NK-92 (cell line): Measurements from ENCODE around the gene RTTN.

Experiments
- DNase-seq: peaks from one replicate; lab custom pipeline; 2025; ENCODE audit not compliant: unreplicated experiment; lab: John Stamatoyannopoulos, UW

Gene RTTN

DNA sequence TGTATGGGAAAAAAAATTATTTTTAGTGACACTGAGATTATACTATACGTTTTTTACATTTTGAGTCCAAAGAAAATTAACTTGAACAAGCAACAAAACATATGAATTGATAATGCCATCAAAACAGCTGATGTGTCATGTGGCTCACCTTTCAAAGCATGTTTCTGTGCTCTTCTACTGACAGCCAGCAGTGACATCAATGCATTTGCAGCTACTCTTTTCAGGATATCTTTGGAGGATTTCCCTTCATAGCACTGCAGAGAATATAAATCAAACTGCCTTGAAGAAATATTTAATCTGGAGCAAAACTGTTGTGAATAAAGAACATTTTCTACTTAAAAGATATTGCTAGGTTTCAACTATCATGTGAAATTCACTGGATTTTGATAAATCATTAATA lies 174.8 kb downstream of the RTTN start:
- DNase-seq = no peak

DNA sequence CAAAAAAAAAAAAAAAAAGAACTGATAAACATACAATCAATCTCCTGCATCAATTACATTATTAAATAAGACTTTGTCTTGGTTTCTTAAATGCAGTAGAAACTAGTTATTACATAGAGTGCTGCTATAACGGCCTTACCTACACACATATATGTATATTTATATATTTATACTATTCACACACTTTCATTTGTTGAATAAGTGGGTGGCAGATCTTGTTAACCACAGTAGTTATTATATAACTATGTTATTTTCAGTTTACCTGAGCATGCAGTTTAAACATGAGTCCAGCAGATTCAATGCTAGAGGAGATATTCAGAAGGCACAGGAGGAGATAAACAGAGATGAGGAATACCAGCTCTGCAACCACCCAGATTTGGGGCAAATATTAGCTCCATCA lies 176.3 kb downstream of the RTTN start:
- DNase-seq = no peak

DNA sequence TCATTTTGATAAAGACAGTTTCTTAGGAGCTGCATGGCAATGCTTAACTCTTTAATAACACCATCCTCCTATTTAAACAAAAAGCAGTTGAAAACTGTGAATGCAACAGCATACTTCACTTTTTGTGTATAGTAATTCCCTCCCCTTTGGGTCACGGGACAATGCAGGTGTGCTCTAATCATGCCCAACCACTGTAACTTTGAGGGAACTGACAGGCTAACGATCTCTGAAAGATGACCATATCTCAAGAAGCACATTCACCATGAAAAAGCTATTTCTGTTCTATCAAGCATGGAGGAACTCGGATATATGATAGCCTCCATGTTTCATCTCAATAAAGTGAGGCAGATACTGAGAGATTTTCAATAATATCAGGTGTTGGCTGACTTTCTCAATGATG lies 176.8 kb downstream of the RTTN start:
- DNase-seq = no peak

DNA sequence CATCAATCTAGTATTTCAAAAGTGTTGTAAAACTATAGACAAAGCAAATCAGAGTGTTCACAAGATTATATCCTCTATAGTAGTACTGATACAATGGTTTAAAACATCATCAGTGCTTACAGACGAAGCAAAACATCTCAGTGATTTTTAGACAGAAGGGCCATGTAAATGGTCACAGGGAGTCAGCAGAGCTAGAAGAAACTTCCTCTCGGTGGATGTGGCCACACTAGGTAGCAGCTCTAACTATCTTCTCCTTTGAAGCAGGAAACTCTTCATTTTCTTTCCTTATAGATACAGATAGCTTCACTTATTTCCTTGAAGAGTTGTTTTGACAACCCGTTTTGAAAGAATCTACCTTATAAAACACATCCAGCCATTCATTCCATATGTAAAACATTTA lies 177.4 kb downstream of the RTTN start:
- no peak for DNase-seq

DNA sequence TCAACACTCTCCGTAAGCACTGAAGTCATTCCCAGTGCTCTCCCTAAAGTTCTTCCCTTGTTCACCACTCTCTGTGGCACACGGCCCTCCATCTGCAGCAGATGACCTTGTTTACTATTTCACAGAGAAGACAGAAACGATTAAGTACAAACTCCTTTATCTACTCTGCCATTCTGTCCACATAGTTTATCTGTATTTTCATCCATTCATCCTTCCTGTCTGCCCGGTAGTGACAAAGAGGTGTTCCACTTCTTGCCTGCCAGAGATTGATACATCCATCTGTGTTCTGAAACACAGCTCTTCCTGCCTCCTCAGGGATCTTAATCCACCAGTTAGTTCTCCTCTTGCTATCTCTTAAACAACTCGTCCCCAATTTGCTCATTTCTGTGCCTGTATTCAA lies 179.9 kb downstream of the RTTN start:
- no peak for DNase-seq

DNA sequence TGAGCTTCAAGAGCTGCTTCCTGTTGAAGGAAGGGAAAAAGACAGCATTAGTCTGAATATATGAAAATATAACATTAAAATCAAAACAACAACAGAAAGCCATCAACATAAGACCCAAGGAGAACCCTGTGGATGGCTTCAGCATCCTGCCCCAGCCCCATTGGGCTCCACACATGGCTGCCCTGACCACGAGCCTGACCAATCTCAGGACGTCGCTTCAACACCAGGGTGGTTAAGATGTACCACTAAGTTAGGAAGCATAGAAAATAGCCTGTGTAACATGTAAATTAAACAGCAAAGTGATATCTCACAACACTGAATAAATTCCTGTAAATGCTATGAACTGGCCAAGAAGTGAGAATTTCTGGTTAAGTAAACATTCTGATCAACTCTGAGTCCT lies 180.7 kb downstream of the RTTN start:
- no peak for DNase-seq

DNA sequence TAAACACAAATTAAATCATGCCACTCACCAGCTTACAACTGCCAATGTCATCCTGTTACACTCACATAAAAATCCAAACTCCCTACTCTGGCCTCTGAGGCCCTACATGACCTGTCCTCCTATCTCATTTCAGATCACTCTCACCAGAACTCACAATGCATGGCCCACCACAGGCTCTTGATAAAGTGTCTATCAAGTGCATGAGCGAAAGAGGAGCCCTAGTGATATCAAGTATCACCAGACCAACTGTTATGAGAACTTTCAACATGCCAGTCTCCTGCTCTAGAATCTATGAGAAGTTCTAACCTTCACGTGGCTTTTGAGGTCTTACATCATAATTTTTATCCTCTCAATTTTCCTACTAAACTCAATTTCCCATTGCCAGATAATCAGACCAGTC lies 181.4 kb downstream of the RTTN start:
- DNase-seq = no peak

DNA sequence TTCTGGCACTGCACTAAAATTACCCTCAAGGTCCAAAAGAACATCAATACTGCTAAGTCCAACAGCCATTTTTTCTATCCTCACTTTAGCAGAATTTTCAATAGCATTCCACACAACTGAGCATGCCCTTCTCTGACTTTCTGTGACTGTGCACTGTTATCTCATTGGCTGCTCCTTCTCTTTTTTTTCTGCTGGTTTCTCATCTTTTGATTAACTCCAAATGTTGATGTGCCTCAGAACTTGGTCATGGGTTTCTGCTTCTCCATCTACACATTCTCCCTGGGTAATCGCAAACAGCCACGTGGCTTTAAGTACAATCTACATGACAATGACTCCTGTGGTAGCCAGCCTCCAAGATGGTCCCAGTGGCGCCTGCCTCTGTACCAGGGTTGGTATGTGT lies 182.9 kb downstream of the RTTN start:
- DNase-seq = no peak

DNA sequence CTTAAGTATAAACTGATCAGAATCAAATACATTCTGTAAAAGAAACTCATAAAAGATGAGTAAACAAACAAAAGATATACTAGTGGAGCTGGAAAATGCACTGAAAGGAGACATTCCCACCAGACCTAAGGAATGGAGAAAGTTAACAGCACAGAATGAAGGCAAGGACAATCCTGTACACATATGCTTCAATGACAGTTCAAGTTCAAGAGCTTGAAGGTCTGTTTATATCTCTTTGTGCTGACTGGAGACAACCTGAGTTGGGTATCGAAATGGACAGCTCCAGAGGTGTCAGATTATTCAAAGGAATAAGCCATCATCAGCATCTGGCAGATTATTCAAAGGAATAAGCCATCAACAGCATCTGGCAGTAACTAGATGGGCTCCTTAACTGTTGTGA lies 184.0 kb downstream of the RTTN start:
- DNase-seq = no peak

DNA sequence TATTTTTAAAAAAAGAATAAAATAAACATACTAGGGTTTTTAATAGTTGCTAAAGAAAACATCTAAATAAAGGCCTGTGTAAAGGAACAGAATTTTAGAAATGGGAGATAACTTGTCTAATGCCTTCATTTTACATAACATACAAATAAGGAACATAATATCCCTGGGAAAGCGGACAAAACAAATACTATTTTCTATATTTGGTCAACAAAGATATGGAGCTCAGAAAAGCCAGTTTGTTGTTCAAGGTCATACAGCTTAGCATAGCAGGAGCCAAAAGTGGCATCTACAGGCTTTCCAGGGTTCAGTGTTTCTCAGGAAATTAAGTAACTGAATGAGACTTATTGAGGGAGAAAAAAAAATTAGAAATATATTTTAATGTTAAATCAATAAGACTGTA lies 184.4 kb downstream of the RTTN start:
- DNase-seq = no peak

DNA sequence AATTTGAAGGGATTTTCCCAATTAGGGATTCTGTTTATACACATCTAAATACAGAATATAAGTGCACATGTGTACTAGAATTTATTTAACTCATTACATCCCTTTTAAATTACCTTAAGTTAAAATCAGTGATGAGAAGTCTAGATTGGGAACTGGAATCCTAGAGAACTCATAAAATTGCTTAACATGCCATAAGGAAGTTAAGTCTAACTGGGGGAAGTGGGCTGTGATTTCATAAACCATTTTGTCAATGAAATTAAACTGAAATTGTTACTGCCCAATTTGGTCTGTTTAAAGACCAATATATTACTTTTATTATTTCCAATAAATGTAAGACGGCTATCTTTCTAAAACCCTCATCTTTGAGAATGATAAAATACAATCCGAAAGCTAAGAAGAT lies 185.5 kb downstream of the RTTN start:
- no peak for DNase-seq

DNA sequence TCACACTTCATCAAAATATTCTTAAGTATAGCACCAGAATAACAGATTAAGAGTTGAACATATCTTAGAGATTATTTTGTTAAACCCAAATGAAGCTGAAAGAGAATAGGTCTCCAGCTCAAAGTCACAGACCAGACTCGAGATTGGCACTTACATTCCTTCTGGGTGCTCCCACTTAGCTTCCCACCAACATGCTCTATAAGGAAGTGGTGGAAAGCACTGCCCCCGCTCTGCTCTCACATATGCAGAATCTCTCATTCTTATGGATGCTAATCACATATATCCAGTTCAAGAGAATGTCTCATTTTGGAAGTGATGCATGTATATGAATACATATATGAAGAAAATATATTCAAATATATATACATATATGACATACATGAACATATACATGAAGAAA lies 186.4 kb downstream of the RTTN start:
- no peak for DNase-seq

DNA sequence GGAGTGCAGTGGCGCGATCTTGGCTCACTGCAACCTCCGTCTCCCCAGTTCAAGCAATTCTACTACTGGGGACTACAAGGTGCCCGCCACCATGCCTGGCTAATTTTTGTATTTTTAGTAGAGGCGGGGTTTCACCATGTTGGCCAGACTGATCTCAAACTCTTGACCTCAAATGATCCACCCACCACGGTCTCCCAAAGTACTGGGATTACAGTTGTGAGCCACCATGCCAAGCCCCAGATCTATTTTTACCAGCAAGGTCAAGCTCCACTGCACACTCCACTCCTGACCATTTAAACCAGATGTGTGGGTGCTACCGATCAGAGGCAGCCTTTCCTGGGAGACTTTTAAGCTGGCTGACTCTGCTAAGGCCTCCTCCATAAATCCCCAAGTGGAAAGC lies 190.4 kb downstream of the RTTN start:
- no peak for DNase-seq

DNA sequence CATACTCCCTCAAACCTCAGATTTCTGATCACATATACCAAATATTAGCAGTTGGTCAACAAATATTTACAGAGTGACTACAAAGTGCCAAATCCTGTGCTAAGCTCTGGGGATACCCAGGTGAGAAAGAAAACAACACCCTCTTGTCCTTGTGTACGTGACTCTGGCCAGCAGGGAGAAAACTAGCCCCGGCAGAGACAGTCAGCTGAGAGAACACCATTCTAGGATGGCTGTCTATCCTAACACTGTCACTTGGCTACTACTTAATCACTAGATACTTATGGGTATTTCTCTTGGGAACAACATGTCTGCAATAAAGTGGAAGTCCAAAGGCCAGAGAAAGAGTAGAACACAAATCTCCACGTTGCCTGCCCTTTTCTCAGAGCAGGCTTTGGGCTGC lies 199.9 kb downstream of the RTTN start:
- no peak for DNase-seq

DNA sequence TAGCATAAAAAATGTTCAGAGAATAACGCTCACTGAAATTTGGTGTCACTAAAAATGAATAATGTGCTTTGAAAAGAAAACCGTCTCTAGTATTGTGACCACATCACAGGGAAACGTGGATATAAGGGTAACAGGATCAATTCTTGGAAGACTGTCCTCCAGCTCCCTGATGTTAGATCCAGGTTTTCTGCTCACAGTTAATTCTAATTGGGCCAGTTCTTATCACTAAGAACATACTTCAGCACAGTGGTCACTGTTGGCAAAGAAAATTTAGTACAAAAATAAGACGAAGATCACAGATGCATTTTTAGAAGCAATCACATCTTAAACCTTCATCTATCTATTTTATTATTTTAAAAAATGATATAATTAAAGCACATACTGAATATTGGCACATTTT lies 200.8 kb downstream of the RTTN start:
- no peak for DNase-seq

DNA sequence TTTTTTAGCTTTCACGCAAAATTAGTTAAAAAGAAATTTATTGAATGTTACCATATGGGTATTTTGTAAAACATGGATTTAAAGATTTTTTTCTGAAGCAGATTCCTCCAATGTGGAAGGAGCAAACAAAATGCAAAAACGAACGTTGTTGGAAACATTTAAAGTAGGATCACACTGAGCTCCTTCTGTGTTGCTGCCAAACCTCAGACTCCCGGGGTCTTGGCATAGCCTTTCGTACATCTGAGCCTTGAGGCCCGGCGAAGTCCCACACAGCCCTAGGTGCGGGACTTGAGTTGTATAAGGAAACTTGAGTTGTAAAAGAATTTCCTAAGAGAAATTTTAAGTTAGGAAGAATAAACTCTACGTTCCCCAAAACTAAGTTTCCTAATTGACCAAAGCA lies 205.8 kb downstream of the RTTN start:
- DNase-seq = no peak

DNA sequence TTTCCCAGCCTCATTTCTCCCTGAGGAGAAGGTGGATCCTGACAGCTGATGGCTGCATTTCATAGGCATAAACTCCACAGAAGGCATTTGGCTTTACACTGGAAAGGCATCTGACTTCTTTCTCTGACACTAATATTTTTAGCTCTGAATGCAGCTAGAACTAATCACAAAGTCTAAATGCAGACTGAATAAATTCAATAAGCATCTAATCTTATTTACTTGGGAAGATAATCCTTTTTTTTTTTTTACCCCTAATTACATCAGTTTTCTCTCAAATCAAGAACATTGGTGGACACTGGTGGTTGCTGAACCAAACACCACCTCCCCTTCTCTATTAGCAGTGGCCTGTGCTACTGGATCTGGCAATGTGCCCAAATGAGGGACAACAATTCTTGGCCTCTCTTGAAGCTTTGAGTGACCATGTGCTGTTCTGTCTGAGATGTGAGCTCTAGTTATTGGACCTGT lies 206.9 kb downstream of the RTTN start:
- no peak for DNase-seq

DNA sequence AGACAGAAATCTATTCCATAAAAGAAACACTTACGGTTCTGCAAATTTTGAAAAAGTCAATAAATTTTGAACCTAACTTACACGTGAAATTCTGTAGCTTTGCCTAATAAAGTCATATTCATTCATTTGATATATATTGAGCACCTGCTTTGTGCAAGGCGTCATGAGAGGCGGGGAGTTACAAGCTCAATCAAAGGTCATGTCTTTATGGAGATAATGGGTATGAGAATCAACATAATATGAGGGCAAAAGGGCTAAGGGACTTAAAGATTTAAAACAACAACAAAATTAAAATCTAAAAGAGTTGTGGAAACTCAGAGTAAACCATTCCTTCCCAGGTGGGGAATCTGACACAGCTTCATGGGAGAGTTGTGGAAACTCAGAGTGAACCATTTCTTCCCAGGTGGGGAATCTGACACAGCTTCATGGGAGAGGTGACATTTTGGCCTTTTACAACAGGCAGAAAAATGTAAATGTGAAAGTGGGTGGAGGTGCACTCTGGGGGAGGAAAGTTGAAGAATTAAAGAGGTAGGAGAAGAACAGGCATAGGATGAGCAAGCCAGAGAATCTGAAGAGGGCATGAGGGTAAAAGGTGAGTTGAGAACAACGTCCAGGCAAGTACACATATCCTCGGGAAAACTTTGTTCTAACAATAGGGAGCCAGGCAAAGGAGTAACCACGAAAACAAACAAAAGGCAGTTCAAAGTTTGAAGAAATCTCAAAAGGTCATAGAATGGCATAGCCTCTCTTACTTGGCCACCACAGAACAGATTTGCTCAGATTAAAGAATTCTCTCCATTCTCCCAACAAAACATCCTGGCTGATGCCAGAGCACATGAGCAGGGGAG lies 208.3 kb downstream of the RTTN start:
- DNase-seq = no peak

DNA sequence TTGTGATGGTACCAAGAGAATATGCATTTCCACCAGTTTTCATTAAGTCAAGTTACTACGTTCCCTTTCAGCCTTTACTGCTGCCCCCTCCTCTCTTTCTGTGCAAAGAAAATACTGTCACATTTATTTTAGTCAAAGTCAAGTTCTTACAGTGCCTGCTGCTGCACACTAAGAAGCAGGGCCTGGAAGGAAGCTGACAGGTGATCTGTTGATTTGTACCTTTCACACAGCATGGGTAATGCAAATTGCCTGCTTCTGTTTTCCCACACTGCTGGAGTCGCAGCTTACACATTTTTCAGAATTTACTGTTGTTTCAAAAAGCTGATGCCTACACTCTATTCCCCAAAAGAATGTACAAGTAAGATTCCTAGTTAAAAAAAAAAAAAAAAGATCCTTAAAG lies 209.1 kb downstream of the RTTN start:
- DNase-seq = no peak

DNA sequence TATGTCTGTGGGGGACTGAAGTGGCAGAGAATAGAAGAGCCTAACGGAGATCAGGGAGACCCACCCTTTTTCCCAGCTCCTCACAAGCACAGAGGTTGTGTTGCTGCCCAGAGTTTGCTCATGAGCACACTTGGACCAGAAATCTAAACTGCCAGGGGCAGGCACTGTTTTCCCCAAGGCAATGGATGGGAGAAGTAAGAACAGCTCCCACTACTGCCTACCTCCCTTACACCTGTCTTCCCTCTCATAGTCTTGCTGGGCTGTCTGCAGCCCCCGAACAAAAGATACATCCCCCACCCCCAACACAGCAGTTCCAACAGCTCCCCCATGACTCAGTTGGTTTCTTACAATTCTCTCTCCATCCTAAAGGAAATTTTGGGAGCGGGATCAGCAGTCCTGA lies 209.7 kb downstream of the RTTN start:
- DNase-seq = no peak

DNA sequence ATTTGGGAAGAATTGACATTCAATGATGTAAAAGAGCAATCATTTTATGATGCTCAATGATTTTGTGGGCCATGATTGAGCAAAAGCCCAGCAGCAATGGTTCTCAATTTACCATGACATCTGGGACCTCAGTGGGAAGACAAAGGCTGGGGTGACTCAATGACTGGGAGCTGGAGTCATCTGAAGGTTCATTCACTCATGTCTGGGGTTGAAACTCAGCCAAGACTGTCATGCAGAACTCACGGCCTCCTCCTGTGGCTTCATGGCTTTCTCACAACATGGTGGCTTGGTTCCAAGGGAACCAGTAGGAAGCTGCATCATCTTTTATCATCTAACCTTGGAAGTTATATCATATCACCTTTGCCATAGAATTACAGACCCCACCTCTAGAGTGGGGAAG lies 212.7 kb downstream of the RTTN start:
- no peak for DNase-seq

DNA sequence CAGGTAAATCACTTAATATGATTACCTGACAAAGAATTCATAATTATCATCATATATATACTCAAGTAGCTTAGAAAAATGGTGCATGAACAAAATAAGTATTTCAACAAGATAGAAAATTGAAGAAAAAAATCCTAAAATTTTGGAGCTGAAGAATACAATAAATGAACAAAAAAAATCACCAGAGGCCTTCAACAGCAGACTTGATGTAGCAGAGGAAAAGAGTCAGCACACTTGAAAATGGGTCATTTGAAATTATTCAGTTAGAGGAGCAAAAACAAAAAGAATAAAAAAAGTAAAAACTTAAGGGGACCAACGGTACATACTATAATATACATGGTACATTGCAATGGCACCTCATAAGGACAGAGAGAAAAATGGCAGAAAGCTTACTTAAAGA lies 217.6 kb downstream of the RTTN start:
- DNase-seq = no peak

DNA sequence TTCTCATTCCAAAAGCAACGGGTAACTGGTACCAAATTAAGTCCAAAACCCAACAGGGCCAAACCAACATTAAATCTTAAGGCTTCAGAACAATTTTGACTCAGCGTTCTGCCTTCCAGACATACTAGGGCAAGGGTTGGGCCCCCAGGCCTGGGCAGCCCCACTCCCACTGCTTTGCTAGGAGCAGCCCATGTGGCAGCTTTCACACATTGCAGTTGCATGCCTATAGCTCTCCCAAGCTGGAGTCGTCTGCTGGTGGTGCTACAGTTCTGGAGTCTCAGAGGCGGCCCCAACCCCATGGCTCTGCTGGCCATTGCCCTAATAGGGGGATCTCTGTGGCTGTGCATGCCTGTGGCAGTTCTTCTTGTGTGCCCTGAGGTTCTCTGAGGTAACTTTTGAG lies 220.2 kb downstream of the RTTN start:
- DNase-seq = no peak
